NK-92 (cell line): Measurements from ENCODE around the gene LCN1.

Experiments used
- DNase-seq: peaks from one replicate; lab custom pipeline; 2025; ENCODE audit not compliant: unreplicated experiment; lab: John Stamatoyannopoulos, UW

LCN1 gene

DNA sequence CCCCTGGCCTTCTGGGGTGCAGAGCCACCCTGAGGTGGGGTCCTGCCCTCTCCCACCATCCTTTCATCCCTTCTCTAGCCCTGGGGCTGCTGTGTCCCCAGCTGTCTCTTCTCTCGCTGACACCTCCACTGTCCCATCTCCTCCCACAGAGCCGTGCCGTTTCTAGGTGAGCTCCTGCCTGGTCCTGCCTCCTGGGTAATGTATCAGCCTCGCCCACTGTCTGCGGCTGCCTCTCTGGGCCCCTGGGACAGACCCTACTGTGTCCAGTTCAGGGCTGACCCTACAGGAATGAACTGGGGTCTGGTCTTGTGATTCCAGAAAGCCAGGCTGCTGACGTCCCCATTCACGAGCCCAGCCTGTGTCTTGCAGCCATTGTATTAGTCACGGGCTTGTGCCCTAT, 44.4 kb downstream of the LCN1 start:
- DNase-seq = no peak

DNA sequence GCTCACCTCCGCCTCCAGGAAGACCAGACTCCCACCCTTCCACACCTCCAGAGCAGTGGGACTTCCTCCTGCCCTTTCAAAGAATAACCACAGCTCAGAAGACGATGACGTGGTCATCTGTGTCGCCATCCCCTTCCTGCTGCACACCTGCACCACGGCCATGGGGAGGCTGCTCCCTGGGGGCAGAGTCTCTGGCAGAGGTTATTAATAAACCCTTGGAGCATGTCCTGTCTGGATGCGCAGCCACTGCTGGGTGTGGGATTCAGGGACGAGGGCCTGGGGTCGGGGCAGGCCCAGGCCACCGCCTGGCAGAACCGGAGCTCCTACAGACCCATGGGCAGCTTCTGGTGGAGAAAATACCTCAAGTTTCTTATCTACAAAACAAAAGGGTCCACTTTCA, 45.3 kb downstream of the LCN1 start:
- DNase-seq = no peak

DNA sequence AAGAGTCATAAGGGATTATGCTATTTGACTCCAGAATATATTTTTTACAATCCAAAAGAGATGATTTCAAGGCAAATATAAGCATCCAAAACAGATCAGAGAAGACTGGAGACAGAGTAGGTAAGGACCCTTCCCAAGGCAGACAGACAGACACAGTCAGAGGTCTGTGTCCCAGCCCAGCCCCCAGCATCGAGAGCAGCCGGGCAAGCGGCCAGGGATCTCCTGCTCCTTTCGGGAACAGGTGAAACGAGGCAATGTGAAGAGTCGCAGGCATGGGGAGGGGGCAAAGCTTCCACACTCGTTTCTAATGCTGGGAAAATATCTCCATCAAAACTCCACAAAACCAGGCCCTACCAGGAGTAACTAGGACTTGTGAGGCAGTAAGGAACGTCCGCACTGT, 46.1 kb downstream of the LCN1 start:
- no peak for DNase-seq

DNA sequence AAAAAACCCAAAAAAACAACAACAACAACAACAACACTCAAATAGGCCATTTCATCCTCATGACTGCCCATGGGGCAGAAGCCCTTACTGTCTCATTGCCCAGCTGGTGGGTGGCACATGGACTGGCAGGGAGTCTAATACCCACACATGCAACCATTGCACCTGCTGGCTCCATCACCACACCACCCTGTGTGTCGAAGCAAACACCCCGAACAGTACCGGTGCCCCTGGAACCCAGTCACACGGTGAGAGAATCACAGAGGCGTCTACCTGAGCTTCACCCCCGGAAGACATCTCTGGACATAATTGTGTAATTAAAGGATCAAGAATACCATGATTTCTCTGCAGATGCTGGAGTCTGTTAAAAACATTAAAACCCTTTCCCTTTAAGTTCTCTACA, 46.8 kb downstream of the LCN1 start:
- DNase-seq = no peak

DNA sequence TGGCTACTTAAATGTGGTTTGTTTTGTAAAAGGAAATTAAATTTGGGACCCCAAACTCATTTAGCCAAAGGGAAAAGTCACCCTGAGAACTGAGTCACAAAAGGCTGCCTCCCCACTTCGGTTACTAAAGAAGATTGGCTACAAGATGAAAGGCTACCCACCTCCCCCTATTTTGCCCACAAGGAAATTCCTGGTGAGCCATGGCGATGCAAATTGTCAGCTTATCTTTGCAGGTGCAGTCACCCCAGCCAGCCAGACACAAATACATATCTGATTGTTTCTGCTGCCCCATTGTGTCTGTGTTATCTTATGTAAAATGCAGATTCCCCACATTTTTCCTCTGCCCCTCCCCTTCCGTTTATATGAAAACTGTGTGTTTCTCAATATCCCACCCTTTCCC, 49.2 kb downstream of the LCN1 start:
- no peak for DNase-seq

DNA sequence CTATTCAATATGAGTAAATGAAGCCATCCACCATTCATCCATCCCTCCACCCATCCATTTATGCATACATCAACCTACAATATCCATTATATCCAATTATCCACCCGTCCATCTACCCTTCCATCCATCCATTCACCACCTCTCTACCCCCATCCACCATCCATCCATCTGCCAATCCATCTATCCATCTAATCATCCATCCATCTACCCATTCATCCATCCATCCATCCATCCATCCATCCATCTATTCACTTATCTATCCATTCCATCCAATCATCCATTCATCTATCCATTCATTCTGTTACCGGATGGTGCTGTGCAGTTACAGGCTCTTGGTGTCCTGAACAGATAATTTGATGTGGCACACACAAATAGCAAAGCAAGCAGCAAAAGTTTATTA, 51.0 kb downstream of the LCN1 start:
- no peak for DNase-seq

DNA sequence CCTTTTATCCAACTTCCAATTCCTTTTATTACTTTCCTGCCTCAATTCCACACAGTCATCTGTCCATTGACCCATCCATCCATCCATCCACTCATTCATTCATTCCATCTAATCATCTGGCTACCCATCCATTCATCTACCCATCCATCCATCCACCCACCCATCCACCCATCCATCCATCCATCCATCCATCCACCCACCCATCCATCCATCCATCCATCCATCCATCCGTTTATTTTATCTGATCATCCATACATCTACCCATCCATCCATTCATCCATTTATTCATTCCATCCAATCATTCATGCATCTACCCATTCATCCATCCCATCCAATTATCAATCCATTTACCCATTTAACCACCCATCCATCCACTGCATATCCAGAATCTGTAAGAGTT, 51.9 kb downstream of the LCN1 start:
- DNase-seq = no peak

DNA sequence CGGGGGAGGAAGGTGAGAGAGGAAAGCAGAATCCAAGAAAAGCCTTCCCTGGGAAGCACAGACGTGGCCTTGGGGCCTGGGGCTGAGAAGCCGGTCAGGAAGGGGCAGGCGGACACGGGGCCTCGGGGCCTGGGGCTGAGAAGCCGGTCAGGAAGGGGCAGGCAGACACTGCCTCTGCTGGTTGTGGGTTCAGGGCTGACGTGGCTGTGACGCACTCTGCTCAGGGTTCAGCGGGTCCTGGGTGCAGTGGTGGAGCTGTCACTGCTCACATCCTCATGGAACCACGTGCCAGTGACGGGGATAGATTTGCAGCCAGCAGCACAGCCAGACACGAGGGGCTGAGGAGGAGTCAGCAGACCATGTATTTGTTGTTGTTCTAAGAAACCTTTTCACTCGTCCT, 53.1 kb downstream of the LCN1 start:
- DNase-seq = no peak

DNA sequence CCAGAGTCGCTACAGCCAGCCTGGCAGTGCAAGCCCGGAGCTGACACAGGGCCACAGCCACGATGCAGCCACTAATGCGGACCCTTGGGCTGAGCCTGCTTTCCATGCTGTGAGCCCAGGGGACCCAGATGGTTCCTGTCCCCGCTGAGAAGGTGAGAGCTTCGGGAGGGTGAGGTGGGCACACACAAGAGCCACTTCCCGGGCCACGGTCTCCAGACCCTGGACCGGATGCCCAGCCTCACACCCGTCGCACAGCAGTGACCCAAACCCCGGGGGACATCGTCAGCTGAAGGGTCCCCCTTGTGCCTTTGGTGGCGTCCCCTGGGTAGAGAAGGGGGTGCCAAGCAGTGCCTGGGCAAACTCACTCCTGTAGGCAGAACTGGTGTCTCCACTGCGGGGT, 53.7 kb downstream of the LCN1 start:
- DNase-seq = no peak
